Progenitor cell of endocrine pancreas (in vitro differentiated cells): ENCODE data around the gene PCDHGA4. TPM values are rescaled to one million over a fixed set of nuclear protein-coding genes. Genes with fewer than 3 reads are reported as not detected.
A peak's percentile ranks its signal among the peaks of the same experiment; 100 is the strongest.
"Not testable (repeated sequence)": the region's sequence is repeated elsewhere in the genome, so short reads cannot be mapped to it uniquely, and the experiment has no call there.

ENCODE experiments used
- DNase-seq: peaks from one replicate; pipeline ENCODE4 v3.0.0; 2021; ENCODE audit warnings: low spot score; ENCODE audit not compliant: unreplicated experiment
- H3K27ac Mint-ChIP-seq: 2 replicates; pipeline ENCODE4 v1.8.0; 2021; ENCODE audit warnings: mild to moderate bottlenecking, moderate library complexity, mixed read lengths
- H3K27me3 Mint-ChIP-seq: 2 replicates; pipeline ENCODE4 v1.8.0; 2021; ENCODE audit warnings: mixed read lengths
- H3K36me3 Mint-ChIP-seq: 2 replicates; pipeline ENCODE4 v1.8.0; 2022; ENCODE audit warnings: mixed read lengths; ENCODE audit not compliant: insufficient read depth
- H3K4me1 Mint-ChIP-seq: 2 replicates; pipeline ENCODE4 v1.8.0; 2021; ENCODE audit warnings: low read depth, mixed read lengths
- H3K4me3 Mint-ChIP-seq: 2 replicates; pipeline ENCODE4 v1.8.0; 2021; ENCODE audit warnings: low read depth, mild to moderate bottlenecking, moderate library complexity, mixed read lengths
- H3K9me3 Mint-ChIP-seq: 2 replicates; pipeline ENCODE4 v1.8.0; 2021; ENCODE audit warnings: low read depth, mixed read lengths
- CTCF ChIP-seq: fragments of 200-600 bp; sonication (generic); IDR thresholded peaks from one replicate; pipeline ENCODE4 v1.5.0; 2021; ENCODE audit warnings: antibody characterized with exemption, mild to moderate bottlenecking; ENCODE audit not compliant: unreplicated experiment
- total RNA-seq: library from RNA; stranded (reverse); gene quantifications from 2 replicates; pipeline ENCODE4 v1.2.1, GENCODE V29; 2021

The PCDHGA4 gene
- total RNA-seq, 1 donor from 2014 or later, result 0.96 TPM

- no peak overlapping the region for H3K4me3 Mint-ChIP-seq
Observed at GRCh38 chr5:141389153-141390042, 34.6 kb downstream of the PCDHGA4 start.

DNA sequence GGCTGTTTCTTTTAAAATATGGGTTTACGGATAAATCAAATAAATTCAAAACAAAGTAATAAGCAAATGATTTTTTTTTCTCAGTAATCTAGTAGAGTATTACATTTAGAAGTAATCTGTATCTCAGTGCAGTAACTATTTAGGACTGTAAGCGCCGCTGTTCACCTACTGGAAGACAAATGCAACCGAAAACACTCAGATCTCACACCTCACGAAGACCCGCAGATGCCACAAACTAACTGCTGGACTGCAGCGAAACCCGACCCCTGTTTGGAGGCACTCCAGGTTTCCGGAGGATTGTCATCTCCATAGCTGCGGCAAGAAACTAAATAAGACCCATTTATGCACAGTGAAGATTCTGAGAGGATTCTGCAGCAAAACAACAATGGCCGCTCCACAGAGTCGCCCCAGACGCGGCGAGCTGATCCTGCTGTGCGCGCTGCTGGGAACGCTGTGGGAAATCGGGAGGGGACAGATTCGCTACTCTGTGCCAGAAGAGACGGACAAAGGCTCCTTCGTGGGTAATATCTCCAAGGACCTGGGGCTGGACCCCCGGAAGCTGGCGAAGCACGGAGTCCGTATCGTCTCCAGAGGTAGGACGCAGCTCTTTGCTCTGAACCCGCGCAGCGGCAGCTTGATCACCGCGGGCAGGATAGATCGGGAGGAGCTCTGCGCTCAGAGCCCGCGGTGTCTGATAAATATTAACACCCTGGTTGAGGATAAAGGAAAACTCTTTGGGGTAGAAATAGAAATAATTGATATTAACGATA, 37.8 kb downstream of the PCDHGA4 start, which contains the start of gene PCDHGA8:
PCDHGA8 (plus strand) TSS at position 205 of the 770 bp plus-strand sequence; CDS start at position 386, 181 bp downstream.
- no peak for DNase-seq
- Mint-ChIP-seq H3K4me3 (no peak within 1 kb of the TSS), H3K27me3 (no peaks in the 10 kb centered on the region), H3K27ac (peak within 1 kb of the TSS; percentile 33), H3K9me3 (peaks cover 52% of the 10 kb centered on the region), H3K4me1 (no peaks in the 10 kb centered on the region), H3K36me3 (peaks cover 51% of the 10 kb centered on the region)
- no peak for TF ChIP-seq CTCF

More at GRCh38 chr5:141389153-141390042, 34.6 kb downstream of the PCDHGA4 start:
- no peak for TF ChIP-seq CTCF
- peaks cover 57% of the 10 kb centered on the region for H3K9me3 Mint-ChIP-seq
- DNase-seq, result no peak
- peaks cover 44% of the 10 kb centered on the region for H3K36me3 Mint-ChIP-seq
- no peaks in the 10 kb centered on the region for H3K4me1 Mint-ChIP-seq
- H3K27me3 Mint-ChIP-seq, result no peaks in the 10 kb centered on the region
- H3K27ac Mint-ChIP-seq, result no peak overlapping the region

DNA sequence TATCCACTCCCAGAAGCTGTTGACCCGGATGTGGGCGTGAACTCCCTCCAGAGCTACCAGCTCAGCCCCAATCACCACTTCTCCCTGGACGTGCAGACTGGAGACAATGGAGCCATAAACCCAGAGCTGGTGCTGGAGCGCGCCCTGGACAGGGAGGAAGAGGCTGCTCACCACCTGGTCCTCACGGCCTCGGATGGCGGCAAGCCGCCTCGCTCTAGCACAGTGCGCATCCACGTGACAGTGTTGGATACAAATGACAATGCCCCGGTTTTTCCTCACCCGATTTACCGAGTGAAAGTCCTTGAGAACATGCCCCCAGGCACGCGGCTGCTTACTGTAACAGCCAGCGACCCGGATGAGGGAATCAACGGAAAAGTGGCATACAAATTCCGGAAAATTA, 38.4 kb downstream of the PCDHGA4 start:
- no peak for DNase-seq
- no peaks in the 10 kb centered on the region for H3K27me3 Mint-ChIP-seq
- H3K4me3 Mint-ChIP-seq, result no peak overlapping the region
- H3K9me3 Mint-ChIP-seq, result peaks cover 52% of the 10 kb centered on the region
- H3K27ac Mint-ChIP-seq, result peak overlapping the region; percentile 33
- no peaks in the 10 kb centered on the region for H3K4me1 Mint-ChIP-seq
- TF ChIP-seq CTCF, result no peak
- H3K36me3 Mint-ChIP-seq, result peaks cover 50% of the 10 kb centered on the region

GRCh38 chr5:141394401-141395187, 39.8 kb downstream of the PCDHGA4 start:
- not testable (repeated sequence) for H3K4me1 Mint-ChIP-seq, H3K4me3 Mint-ChIP-seq, H3K27me3 Mint-ChIP-seq, DNase-seq
- H3K9me3 Mint-ChIP-seq, result peaks cover 50% of the 10 kb centered on the region
- H3K27ac Mint-ChIP-seq, result peak overlapping the region; percentile 41
- peaks cover 52% of the 10 kb centered on the region for H3K36me3 Mint-ChIP-seq

- H3K27me3 Mint-ChIP-seq, H3K4me1 Mint-ChIP-seq, DNase-seq, H3K4me3 Mint-ChIP-seq, H3K27ac Mint-ChIP-seq: not testable (repeated sequence)
- peaks cover 45% of the 10 kb centered on the region for H3K9me3 Mint-ChIP-seq
- peaks cover 43% of the 10 kb centered on the region for H3K36me3 Mint-ChIP-seq
Observed at GRCh38 chr5:141397756-141398551, 43.1 kb downstream of the PCDHGA4 start, which contains the start of gene PCDHGB5. Gene PCDHGB5, plus strand, starts transcription at chr5:141397947. Its CDS starts 181 bp downstream, at chr5:141398128.
